NCI-H2107 (cell line): ENCODE measurements around the gene COASY.
"Not testable (repeated sequence)": the region's sequence is repeated elsewhere in the genome, so short reads cannot be mapped to it uniquely, and the experiment has no call there.

Source experiments
- DNase-seq: peaks from one replicate; lab custom pipeline; 2025; lab: John Stamatoyannopoulos, UW

Gene COASY

GRCh38 chr17:42574463-42574862 lies 12.5 kb downstream of the COASY start:
- no peak for DNase-seq

- DNase-seq = no peak
Measured at GRCh38 chr17:42577140-42577531, 15.2 kb downstream of the COASY start.

GRCh38 chr17:42577532-42578281 lies 15.8 kb downstream of the COASY start, which contains the start of gene PSMC3IP:
PSMC3IP (minus strand) TSS chr17:42577729; CDS start chr17:42577686, 43 bp downstream.
- peak; percentile 83 for DNase-seq

- peak; percentile 72 for DNase-seq
Measured at GRCh38 chr17:42578282-42578869, 16.4 kb downstream of the COASY start.

GRCh38 chr17:42579794-42580551 lies 18.0 kb downstream of the COASY start:
- DNase-seq = no peak

GRCh38 chr17:42581744-42582270 lies 19.9 kb downstream of the COASY start:
- no peak for DNase-seq

- DNase-seq = no peak
Measured at GRCh38 chr17:42584880-42585279, 22.9 kb downstream of the COASY start.

GRCh38 chr17:42585353-42585752 lies 23.4 kb downstream of the COASY start:
- DNase-seq = no peak

- DNase-seq = no peak
Measured at GRCh38 chr17:42586514-42587230, 24.7 kb downstream of the COASY start.

- DNase-seq = no peak
Measured at GRCh38 chr17:42590886-42591285, 28.9 kb downstream of the COASY start.

- no peak for DNase-seq
Measured at GRCh38 chr17:42591411-42591810, 29.5 kb downstream of the COASY start.

GRCh38 chr17:42596386-42596785 lies 34.4 kb downstream of the COASY start:
- DNase-seq = no peak

- DNase-seq = peak; percentile 66
Measured at GRCh38 chr17:42598905-42599304, 37.0 kb downstream of the COASY start.

- no peak for DNase-seq
Measured at GRCh38 chr17:42603318-42603717, 41.4 kb downstream of the COASY start.

GRCh38 chr17:42607769-42608168 lies 45.8 kb downstream of the COASY start:
- no peak for DNase-seq

GRCh38 chr17:42608305-42609181 lies 46.6 kb downstream of the COASY start:
- DNase-seq = no peak

GRCh38 chr17:42609182-42609813 lies 47.4 kb downstream of the COASY start, which contains the start of the genes RETREG3 and TUBG1:
RETREG3 (minus strand) TSS chr17:42609374; CDS start chr17:42609324, 50 bp downstream.
TUBG1 (plus strand) TSS chr17:42609683; CDS start chr17:42609738, 55 bp downstream.
- peak; percentile 96 for DNase-seq

GRCh38 chr17:42609814-42610801 lies 48.2 kb downstream of the COASY start:
- not testable (repeated sequence) for DNase-seq

- DNase-seq = no peak
Measured at GRCh38 chr17:42612013-42612412, 50.1 kb downstream of the COASY start.
